ENCODE measurements around the gene EPS8L1.

The EPS8L1 gene

DNA sequence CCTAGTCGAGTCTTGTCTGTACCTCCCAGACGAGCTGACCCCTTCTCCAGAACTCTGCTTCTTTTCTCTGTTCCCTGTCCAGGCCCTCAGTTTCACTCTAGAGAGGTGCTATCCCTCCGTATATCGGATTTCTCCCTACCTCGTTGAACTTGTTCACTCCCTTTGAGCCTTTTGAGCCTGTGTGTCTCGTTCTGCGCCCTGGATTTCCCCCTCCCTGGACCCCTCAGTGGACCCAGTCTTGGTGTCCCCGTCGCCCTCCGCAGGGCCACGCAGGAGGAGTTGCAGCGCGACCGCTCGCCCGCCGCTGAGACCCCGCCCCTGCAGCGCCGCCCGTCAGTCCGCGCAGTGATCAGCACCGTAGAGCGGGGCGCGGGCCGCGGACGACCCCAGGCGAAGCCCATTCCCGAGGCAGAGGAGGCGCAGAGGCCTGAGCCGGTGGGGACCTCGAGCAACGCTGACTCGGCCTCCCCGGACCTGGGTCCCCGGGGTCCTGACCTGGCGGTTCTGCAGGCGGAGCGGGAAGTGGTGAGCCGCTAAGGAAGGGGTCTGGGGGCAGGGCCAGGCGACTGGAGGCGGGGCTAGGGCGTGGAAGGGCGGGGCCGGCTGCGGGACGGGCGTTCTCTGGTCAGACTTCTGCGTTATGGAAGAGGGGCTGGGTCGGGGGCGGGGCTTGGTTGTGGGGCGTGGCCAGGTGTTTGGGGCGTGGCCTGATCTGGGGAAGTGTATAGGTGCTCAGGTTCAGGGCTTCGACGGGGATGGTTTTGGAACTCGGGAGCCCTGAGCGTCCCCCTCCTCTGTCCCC, 5.5 kb downstream of the EPS8L1 start:
- peak; percentile 96 for DNase-seq

DNA sequence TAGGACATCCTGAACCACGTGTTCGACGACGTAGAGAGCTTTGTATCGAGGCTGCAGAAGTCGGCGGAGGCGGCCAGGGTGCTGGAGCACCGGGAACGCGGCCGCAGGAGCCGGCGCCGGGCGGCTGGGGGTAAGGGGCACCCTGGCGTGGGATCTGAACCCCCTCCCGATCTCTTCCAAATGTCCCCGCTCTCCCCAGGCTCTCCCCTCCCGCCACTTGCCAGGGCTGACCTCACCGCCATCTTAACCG, 6.0 kb downstream of the EPS8L1 start:
- DNase-seq = no peak

DNA sequence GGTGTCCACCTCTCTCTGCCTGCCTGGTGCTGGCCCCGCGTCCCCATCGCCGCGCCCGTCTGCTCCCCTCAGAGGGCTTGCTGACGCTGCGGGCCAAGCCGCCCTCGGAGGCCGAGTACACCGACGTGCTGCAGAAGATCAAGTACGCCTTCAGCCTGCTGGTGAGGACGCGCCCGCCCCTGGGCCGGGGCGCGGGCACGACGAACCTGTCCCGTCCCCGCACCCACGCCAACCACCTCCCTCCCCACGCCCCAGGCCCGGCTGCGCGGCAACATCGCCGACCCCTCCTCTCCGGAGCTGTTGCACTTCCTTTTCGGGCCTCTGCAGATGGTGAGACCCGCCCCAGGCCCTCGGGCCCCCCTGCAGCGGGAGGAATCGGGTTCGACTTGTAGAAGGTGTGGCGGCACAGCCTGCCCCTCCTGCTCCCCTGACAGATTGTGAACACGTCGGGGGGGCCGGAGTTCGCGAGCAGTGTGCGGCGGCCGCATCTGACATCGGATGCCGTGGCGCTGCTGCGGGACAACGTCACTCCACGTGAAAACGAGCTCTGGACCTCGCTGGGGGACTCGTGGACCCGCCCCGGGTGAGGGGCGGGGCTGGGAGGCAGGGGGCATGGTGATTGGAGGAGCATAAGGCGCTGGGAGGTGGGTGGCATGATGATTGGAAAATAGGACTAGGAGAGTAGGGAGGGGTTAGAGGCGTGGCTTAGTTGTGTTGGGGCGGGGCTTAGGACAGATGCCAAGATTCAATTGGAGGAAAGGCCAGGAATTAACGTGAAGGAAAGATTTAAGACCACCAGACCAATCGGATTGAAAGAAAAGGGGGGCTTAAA, 6.6 kb downstream of the EPS8L1 start:
- no peak for DNase-seq

DNA sequence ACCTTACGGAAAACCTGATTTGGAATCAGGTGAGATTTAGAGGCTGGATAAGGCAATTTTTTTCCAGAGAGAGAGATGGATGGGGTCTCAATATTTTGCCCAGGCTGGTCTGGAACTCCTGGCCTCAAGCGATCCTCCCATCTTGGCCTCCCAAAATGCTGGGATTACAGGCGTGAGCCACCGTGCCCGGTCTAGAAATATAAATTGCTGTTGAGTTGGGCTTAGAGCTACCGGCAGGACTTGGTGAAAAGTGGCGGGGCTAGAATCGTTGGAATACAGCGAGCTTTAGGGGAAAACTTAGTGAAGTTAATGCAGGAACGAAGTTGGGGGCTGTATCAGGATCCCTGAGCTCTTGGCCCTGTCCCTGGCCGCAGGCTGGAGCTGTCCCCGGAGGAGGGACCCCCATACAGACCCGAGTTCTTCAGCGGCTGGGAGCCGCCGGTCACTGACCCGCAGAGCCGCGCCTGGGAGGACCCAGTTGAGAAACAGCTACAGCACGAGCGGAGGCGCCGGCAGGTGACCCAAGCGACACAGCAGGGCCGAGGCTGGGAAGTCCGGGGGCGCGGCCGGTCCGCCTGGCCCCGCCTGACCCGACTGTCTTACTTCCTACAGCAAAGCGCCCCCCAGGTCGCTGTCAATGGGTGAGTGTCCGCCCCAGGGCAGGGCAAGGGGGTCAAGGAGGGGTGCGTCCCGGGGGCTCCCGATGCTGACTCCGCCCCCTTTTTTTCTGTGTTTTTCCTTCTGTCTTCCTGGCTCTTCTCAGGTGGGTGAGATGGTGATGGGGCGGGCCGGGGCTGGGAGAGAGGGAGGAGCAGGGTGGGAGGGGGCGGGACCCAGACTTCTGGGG, 7.6 kb downstream of the EPS8L1 start:
- DNase-seq = no peak

DNA sequence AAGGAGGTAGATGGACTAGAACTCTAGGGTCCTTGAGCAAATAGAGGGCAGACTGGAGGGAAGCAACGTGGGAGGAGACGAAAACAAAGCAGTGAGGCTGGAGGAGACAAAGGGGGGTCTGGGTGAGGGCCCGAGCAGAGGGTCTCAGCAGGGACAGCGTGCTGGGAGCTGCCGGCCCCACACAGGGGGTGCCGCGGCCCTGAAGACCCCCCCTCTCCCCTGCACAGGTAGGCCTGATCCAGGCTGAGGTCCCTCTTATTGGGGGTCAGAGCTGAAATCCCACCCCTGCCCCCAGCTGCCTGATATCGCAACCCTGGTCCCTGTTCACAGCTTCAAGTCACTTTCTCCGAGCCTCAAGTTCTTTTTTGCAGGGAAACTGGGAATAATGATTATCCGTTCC, 8.7 kb downstream of the EPS8L1 start:
- no peak for DNase-seq

DNA sequence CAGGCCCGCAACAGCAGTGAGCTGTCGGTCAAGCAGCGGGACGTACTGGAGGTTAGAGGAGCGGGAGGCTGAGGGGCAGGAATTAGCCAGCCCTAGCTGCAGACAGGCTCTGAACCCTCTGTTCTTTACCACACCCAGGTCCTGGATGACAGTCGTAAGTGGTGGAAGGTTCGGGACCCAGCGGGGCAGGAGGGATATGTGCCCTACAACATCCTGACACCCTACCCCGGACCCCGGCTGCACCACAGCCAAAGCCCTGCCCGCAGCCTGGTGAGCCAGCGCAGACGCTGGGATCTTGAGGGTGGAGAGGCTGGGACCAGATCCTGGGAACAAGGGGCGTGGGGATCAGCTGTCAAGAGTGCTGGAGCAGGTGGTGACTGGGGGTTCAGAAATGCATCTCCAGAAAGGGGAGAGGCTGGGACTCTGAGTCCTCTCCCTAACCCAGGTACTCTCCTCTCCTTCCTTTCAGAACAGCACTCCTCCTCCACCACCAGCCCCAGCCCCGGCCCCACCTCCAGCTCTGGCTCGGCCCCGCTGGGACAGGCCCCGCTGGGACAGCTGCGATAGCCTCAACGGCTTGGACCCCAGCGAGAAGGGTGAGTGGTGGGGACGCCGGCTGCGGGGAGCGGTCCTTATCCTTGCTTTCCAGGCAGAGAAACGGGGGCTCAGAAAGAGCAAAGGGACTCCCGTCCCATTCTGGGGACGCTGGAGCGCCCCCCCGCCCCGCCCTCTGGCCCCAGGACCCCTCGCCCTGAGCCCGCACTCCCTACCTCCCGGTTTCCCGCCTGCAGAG, 10.4 kb downstream of the EPS8L1 start:
- DNase-seq = peak; percentile 57

DNA sequence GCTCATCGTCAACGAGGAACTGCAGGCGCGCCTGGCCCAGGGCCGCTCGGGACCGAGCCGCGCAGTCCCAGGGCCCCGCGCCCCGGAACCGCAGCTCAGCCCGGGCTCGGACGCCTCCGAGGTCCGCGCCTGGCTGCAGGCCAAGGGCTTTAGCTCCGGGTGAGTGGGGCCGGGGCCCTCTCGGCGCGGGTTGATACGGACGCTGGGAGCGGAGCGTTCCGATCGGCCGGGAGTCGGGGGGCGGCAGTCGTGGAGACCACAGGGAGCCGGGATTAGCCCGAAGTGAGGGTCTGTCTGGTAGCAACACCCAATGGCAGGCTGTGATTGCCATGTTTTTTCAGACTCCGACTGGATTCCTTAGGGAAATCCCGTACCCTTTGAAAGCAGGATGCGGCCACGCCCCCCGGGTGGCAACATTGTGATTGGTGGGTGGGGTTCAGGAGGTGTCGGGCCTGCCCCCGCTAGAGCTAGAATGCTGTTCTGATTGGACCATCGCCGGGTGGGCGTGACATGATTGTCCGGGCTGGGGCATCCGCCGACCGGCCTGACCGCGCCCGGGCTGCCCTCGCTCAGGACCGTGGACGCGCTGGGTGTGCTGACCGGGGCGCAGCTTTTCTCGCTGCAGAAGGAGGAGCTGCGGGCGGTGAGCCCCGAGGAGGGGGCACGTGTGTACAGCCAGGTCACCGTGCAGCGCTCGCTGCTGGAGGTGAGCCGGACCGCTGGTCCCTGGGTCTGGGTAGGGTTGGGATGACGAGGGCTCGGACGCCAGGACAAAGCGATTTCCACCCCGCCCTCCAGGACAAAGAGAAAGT, 11.3 kb downstream of the EPS8L1 start:
- DNase-seq = peak; percentile 75

DNA sequence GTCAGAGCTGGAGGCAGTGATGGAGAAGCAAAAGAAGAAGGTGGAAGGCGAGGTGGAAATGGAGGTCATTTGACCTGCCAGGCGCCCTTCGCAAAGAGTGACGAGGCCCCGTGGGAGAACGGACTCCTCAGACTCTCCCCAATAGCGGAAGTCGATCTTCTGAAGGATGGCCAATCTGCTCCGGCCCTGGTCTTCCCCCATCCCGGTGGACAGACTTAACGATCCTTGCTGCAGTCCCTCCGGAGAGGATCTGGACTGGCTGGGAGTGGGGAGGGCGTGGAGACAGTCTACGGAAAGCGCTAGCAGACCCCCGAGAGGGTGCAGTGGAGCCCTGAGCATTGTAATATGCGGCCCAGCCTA, 11.9 kb downstream of the EPS8L1 start:
- no peak for DNase-seq

DNA sequence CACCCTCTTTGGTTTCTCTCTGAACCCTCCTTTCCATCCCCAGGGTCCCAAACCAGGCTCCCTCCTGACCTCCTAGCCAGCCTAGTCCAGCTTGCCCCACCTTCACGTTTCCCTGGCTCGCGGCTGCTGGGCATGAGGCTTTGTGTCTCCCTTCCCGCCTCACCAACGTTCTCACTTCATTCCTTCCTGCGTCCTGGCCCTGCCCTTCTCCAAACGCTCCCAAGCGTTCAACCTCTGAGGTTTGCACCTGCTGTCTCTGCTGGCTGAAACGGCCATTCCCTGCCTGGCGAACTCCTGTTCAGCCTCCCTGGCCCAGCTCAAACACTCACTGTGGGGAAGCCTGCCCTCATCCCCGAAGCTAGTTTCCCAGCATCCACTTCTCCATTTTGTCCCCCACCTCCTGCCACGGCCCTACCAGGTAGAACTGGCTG, 12.4 kb downstream of the EPS8L1 start:
- peak; percentile 53 for DNase-seq

DNA sequence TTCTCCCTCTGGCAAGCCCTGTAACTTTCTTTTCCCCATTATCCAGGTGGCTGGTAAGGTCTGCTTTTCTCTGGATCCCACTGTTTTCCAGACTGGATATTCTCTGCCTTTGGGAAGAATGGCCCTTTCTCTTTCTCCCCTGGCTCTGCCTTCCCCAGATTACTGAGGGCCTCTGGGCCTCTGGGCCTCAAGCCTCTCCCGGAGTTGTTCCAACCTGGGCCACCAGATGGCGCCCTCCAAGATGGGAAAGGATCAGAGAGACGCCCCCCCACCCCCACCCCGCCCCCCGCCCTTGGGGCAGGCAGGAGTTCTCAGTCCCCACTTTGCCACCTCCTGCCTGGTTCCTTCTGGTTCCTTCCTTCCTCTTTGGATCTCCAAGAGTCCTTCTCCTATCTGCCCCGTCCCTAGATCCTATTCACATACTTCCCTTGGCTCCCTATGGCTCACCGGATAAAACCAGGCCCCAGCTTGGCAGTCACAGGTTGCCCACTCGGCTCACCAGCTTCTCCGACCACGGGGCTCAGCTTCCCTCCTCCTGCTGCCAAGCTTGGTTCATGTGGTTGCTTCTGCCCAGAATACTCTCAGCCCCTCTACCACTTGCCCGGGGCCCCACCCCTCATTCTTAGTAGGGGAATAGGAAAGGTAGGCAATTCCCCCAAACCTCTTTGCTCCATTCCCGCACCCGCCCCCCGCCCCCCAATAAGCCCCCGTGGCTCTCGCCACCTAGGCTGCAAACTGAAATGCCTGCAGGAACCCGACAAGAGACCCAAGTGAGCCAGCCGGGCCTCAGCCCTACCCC, 13.1 kb downstream of the EPS8L1 start:
- DNase-seq = peak; percentile 93

DNA sequence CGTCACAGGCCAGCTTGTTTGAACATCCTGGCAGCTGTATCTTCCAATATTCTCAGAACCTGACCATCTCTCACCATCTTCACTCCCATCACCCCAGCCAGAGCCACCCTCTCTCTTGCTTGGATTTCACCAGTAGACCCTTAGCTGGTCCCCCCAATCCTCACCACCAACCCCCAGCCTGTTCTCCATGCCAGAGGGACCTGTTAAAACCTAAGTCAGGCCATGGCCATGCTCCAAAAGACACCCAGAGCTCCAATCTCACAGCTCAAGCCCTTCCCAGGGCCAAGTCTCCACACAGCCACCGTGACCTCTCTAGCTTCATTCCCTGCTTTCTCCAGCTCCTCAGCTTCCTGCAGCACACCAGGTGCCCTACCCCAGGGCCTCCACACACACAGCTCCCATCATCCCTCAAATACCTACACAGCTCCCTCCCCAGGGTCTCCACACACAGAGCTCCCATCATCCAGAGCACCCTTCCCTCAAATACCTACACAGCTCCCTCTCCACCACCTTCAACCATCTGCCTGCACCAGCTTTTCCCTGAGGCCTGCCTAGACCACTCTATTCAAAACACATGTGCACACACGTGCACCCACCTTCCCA, 13.8 kb downstream of the EPS8L1 start:
- no peak for DNase-seq

DNA sequence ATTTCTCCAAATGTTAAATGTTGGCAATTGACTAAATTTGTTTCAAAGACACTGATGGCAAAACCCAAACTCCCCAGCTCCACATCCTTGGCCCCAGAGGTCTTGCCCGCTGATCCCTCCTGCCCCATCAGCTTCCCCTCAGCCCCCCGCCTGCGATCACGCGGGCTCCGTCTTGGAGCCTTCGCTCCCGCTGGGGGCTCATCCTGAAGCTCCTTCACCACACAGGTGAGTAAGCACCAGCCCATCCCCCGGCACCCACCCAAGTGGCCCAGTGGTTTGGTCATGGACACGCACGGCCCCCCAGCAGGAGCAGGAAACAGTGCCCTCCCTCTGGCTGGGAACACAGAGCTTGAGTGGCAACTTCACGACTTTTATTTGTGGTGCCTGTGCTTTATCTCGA, 14.9 kb downstream of the EPS8L1 start:
- DNase-seq = no peak

DNA sequence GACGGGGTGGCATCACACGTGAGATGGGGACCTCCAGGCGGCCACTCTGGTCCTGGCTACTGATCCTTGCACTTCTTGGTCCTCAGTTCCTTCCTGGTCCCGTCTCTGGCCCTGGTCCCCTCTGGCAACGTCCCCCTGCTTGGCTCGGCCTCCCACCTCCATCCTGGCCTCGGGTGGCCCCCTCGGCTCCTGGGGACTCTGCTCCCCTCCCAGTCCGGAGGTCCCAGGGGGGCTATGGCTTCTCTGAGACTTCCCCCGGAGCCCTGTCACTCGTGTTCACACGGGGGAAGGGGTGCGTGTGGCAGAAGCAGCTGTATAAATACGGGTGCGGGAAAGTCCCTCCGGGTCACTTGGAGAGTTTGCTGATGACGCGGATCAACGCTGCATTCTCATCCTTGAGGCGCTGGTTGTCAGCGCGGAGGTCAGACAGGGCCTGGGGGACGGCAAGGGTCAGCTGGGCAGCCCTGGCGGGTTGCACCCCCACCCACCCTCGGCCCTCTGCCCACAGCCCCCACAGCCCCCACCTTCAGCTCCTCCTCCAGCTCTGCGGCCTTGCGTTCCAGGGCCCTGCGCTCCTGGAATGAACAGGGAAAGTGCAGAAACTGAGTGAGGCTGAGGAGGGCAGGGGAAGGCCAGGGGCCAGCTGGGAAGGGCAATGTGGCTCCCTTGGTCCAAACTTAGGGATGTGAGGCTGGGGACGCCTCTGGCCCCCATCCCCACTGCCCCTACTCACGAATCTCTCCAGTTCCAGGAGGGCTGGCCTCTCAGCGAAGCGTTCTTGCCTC, 15.6 kb downstream of the EPS8L1 start:
- no peak for DNase-seq

DNA sequence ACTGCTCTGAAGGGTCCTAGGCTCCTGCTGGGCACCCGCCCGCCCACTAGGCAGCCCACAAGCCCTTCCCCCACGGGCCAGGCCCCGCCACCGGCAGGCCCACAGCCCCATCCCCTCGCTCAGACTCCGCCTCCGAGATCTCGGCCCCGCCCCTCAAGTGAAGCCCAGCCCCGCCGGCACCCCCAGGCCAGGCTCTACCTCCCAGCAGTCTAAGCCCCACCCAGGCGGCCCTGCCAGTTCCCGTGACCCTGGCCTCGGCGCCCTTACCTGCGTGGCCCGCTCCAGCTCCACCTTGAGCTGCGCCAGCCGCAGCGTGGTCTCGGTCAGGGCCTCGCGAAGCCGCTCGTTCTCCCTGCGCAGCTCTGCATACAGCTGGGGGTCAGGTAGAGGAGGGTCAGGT, 16.3 kb downstream of the EPS8L1 start:
- no peak for DNase-seq

DNA sequence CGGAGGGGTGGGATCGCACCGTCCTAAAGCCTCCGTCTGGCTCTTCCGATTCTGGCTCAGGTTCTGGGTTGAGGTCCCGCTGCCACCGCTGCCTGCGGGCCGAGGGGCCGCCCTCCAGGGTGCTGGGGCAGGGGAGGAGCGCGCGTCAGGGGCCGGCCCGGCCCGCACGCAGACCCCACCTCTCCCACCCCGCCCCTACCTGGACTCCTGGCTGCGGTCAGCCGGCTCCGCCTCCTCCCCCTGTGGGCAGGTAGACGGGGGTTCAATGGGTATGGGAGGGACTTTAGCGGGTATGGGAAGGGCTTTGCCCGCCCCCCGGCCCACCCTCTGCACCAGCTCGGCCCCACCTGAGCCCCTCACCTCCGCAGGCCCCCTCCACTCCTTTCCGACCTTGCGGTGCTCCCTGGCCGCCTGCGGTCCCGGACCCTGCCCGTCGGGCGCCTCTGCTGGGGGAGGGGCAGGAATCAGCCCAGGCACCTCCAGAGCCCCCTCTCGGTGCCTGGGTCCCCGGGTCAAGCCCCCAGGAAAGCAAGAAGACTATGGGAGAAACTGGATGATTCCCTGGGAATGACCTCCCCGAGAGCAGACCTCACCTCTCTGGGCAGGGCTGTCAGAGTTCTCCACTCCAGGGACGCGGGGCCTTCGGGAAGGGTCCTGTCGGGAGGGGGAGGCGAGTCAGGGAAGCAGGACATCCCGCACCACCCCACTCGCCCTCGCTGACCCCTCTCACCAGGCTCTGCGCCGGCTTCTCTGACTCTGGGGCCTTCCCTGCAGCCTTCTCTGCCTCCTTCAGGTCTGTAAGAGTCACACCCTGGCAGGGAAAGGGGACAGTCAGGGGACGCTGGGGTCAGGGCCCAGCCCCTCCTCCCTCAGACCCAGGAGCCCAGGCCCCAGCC, 17.0 kb downstream of the EPS8L1 start:
- DNase-seq = no peak

DNA sequence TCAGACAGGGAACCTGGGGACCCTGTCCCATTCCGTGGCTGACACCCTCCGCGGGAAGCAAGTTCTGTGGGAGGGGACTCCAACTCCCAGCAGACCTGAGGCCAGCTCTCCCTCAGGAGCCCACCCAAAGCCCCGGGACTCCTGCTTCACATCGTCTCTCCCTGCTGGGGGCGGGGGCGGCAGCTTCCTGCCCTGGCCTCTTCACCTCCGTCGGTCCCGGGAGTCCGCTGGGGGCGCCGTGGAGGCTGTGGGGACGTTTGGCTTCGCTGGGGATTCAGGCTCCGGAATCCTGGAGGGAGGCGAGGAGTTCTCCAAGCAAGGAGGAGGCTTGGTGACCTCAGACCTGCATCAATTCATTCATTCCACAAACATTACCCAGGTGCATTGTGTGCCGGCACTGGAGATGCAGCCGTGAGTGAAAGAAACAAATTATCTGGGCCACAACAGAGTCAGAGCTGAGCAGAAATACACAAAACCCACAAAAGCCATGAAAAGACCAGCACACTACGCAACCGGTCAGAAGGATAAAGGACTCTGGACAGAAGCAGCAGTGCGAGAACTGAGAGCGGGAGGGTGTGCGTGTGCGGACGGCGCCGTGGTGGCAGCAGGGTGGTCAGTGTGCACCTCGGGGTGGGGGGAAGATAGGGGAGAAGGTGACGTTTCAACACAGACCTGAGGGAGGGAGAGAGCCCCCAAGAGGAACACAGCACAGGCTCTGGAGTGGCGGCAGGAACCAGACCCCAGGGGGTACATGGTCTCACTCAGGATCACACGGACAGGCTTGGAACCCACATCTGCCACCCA, 19.0 kb downstream of the EPS8L1 start:
- no peak for DNase-seq

DNA sequence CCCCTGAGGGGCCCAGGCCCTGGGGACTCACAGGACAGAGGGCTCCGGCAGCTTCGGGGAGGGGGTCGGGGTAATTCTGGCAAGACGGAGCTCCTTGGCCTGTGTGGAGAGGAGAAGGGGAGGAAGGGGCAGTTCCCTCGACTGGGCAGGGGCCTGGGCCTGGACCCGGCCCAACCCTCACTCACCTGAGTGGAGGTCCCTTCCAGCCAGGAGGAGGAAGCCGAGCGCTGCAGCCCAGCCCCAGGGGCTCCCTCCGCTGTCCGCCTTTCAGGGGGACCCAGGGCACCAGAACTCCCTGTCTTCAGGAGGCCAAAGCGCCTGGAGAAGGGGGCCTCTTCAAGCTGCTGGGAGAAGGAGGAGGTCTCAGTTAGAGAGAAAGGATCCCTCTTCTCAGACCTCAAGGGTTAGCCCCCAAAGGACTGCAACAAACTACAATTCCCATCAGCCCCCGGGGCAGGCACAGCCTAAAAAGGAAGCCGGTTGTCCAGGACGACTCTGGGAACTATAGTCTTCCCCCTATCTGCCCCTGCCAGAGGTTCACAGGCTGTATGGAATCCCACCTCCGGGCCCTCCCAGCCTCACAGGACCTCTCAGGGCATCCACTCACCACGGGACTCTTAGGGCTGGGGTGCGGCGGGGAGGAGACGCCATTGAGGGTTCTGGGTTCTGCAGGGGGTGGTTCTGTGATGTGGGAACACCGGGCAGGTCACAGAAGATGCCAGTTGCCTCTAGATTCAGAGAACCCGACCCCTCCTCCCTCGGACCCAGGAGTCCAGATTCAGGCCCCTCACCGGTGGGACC, 19.8 kb downstream of the EPS8L1 start:
- DNase-seq = no peak
